ENCODE results near the gene COL5A1. TPM values are rescaled to one million over a fixed set of nuclear protein-coding genes. Genes with fewer than 3 reads are reported as not detected.
A peak's percentile ranks its signal among the peaks of the same experiment; 100 is the strongest.

The COL5A1 gene
- total RNA-seq, 4 donors from 2014 or later: 8.4 to 14.7 (median 11.3) TPM

- H3K4me3 ChIP-seq (ENCODE audit: low read depth, poor library complexity, severe bottlenecking): no peak overlapping the region
- intact Hi-C loops (cut with DNase I; ENCODE audit: low total_unique reads): no loop called here
- DNase-seq (ENCODE audit: low spot score in 2 of 2): peak in 1 of 2 donors; percentile 56
- TF ChIP-seq, protein P1, sequence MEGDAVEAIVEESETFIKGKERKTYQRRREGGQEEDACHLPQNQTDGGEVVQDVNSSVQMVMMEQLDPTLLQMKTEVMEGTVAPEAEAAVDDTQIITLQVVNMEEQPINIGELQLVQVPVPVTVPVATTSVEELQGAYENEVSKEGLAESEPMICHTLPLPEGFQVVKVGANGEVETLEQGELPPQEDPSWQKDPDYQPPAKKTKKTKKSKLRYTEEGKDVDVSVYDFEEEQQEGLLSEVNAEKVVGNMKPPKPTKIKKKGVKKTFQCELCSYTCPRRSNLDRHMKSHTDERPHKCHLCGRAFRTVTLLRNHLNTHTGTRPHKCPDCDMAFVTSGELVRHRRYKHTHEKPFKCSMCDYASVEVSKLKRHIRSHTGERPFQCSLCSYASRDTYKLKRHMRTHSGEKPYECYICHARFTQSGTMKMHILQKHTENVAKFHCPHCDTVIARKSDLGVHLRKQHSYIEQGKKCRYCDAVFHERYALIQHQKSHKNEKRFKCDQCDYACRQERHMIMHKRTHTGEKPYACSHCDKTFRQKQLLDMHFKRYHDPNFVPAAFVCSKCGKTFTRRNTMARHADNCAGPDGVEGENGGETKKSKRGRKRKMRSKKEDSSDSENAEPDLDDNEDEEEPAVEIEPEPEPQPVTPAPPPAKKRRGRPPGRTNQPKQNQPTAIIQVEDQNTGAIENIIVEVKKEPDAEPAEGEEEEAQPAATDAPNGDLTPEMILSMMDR (IDR thresholded peaks at IDR 0.05): no peak
- no peak for TF ChIP-seq POLR2A (IDR thresholded peaks at IDR 0.05)
- 84 to 88% methylated on average over 12 of the region's 12 CpGs for WGBS, 2 donors
Measured at GRCh38 chr9:134637241-134637640, 4.4 kb upstream of the COL5A1 start.

DNA sequence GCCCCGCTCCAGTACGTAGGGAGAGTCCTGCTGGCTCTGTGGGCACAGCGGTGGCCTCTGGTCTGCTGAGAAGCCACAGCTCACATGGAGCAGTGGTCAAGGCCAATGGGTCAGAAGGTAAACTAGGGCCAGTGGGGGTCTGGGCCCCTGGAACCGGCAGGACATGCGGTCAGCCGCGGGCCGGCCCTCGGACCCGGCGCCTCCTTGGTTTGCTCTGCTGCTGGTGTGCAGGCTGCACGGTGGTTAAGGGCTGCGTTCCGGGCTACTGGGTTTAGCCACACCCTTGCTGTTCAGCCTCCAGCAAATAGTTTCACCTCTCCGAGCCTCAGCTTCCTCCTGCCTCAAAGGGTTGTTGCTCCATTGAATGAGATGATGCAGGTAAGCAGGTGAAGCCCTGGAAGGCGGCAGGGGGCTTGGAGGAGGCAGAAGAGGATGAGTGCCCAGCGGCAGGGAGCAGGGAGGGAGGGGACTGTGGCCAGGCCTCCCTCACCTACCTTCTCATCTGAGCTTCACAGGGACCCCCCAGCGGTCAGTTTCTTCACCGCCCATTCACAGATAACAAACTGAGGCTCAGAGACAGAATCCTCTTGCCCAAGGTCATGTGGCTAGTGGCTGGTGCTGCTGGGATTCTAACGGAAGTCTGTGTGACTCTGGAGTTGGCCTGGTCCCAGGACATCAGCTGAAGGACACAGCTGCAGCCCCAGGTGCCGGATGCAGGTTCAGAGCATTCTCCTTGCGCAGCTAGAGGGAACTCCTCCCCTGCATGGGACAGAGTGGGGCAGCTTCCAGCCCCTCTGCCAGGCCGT is 3.7 kb upstream of the COL5A1 start:
- intact Hi-C loops (cut with DNase I; ENCODE audit: low total_unique reads): no loop called here
- H3K4me3 ChIP-seq (ENCODE audit: low read depth, poor library complexity, severe bottlenecking): no peak overlapping the region
- no peak for TF ChIP-seq POLR2A (IDR thresholded peaks at IDR 0.05)
- TF ChIP-seq, protein P1 (IDR thresholded peaks at IDR 0.05): no peak
- no peak for DNase-seq (ENCODE audit: low spot score in 2 of 2)
- 83 to 90% methylated on average over 18 to 21 of the region's 23 CpGs for WGBS, 2 donors

GRCh38 chr9:134638502-134639090 is 3.0 kb upstream of the COL5A1 start:
- WGBS, 2 donors: 95 to 99% methylated on average over 13 of the region's 13 CpGs
- H3K4me3 ChIP-seq (ENCODE audit: low read depth, poor library complexity, severe bottlenecking): no peak overlapping the region
- intact Hi-C loops (cut with DNase I; ENCODE audit: low total_unique reads): no loop called here
- DNase-seq (ENCODE audit: low spot score in 2 of 2): no peak
- no peak for TF ChIP-seq POLR2A (IDR thresholded peaks at IDR 0.05)
- TF ChIP-seq, protein P1 (IDR thresholded peaks at IDR 0.05): no peak

DNA sequence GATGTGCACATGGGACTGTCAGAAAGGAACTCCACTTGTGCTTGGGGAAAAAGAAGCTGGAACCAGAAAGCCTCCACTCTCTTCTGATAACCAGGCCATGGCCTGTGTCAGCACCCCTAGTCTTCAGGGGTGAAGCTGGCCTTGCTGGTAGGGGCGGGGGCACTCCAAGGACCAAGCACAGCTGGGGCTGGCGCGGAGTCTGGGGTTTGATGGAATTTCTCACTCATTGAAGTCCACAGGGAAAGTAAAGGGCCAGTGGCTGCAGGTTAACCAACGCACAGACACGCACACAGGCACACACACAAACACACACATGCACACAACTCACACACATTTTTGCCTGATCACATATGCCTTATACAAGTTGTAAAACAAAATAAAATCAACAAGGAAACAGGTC is 1.6 kb upstream of the COL5A1 start:
- intact Hi-C loops (cut with DNase I; ENCODE audit: low total_unique reads): no loop called here
- H3K4me3 ChIP-seq (ENCODE audit: low read depth, poor library complexity, severe bottlenecking): no peak overlapping the region
- DNase-seq (ENCODE audit: low spot score in 2 of 2): no peak
- whole genome bisulfite sequencing, 2 donors: 92 to 99% methylated on average over 5 of the region's 5 CpGs
- TF ChIP-seq, protein P1 (IDR thresholded peaks at IDR 0.05): no peak
- TF ChIP-seq POLR2A (IDR thresholded peaks at IDR 0.05): no peak

DNA sequence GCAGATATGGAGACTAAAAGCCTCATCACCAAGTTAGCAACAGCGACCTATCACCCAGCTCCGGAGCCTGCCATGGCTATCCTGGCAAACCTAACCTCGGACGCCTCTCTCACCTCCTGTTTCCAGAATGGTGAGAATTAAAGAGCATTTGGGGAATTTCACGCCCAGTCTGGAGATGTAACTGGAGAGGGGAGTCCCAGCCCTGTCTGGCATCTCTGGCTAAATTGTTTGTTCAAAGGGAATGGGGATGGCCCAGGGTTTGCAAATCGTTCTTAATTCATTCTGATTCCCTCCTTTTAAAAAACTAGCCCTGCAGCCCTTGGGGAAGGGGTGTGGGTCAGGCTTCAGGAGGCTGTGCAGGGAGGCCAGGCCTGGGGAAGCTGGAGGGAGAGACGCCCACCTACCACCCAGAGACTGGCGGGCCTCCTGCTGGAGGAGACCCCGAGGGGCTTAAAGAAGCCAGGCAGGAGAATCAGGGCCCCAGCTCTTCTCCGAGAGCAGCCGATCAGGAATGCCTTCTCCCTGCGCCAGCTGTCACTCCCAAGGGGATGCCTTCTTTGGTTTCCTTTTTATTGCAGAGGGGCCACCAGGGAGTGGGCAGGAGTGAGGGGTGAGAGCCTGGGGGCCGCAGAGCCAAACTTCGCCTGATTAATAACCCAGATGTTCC is 964 bp upstream of the COL5A1 start:
- H3K4me3 ChIP-seq (ENCODE audit: low read depth, poor library complexity, severe bottlenecking): no peak overlapping the region
- intact Hi-C loops (cut with DNase I; ENCODE audit: low total_unique reads): no loop called here
- TF ChIP-seq, protein P1 (IDR thresholded peaks at IDR 0.05): no peak
- TF ChIP-seq POLR2A (IDR thresholded peaks at IDR 0.05): no peak
- no peak for DNase-seq (ENCODE audit: low spot score in 2 of 2)
- WGBS, 2 donors: 42 to 68% methylated on average over 12 to 14 of the region's 14 CpGs
